Fibroblast of lung (primary cell): ENCODE measurements around the gene HERC6. TPM values are rescaled to one million over a fixed set of nuclear protein-coding genes. Genes with fewer than 3 reads are reported as not detected.

ENCODE experiments used
- DNase-seq, 2 donors: peaks; one replicate each; pipeline versions ENCODE4 v3.0.0 to v3.0.0-alpha.2; 2010; ENCODE audit warnings: low read depth in 2 of 2
- H2AFZ ChIP-seq: 2 replicates; pipeline ENCODE4 v1.5.1; 2012; ENCODE audit warnings: low read length, control low read depth, inconsistent platforms
- H3K27ac ChIP-seq: 2 replicates; pipeline ENCODE4 v1.5.1; 2011; ENCODE audit warnings: low read length, control low read depth; ENCODE audit not compliant: insufficient read depth
- H3K27me3 ChIP-seq: 2 replicates; pipeline ENCODE4 v1.5.1; 2011; ENCODE audit warnings: mild to moderate bottlenecking, low read length; ENCODE audit not compliant: control insufficient read depth, insufficient read depth
- H3K36me3 ChIP-seq: 2 replicates; pipeline ENCODE4 v1.5.1; 2011; ENCODE audit warnings: low read length; ENCODE audit not compliant: control insufficient read depth, insufficient read depth
- H3K4me1 ChIP-seq: 2 replicates; pipeline ENCODE4 v1.5.1; 2011; ENCODE audit warnings: low read length; ENCODE audit not compliant: control insufficient read depth, insufficient read depth; ENCODE audit errors: extremely low read depth
- H3K4me2 ChIP-seq: 2 replicates; pipeline ENCODE4 v1.5.1; 2011; ENCODE audit warnings: low read length, control low read depth; ENCODE audit not compliant: insufficient read depth; ENCODE audit errors: extremely low read depth
- H3K4me3 ChIP-seq, 4 experiments: fragments of 200-600 bp in 1 of 4; sonication (generic) in 1 of 4; replicated peaks in 1 of 4; 2 replicates each; pipeline ENCODE4 v1.5.1; 2011 to 2016; ENCODE audit warnings: low read length in 4 of 4, low read depth in 3 of 4, mild to moderate bottlenecking in 3 of 4, control low read depth in 2 of 4, inconsistent platforms in 1 of 4, mixed read lengths in 1 of 4; ENCODE audit not compliant: insufficient read depth in 1 of 4; ENCODE audit errors: control extremely low read depth in 1 of 4
- H3K79me2 ChIP-seq: 2 replicates; pipeline ENCODE4 v1.5.1; 2012; ENCODE audit warnings: mild to moderate bottlenecking, low read length, inconsistent platforms; ENCODE audit not compliant: control insufficient read depth, insufficient read depth
- H3K9ac ChIP-seq: 2 replicates; pipeline ENCODE4 v1.5.1; 2011; ENCODE audit warnings: mild to moderate bottlenecking, low read length, control low read depth; ENCODE audit not compliant: insufficient read depth
- H3K9me3 ChIP-seq: 2 replicates; pipeline ENCODE4 v1.5.1; 2012; ENCODE audit warnings: low read depth, low read length; ENCODE audit not compliant: control insufficient read depth, insufficient read depth
- H4K20me1 ChIP-seq: 2 replicates; pipeline ENCODE4 v1.5.1; 2011; ENCODE audit warnings: low read length; ENCODE audit not compliant: control insufficient read depth, insufficient read depth; ENCODE audit errors: extremely low read depth
- CTCF ChIP-seq, 2 donors: IDR thresholded peaks in 1 of 2; conservative IDR thresholded peaks in 1 of 2; 1 replicate in 1 of 2; 2 replicates in 1 of 2; pipeline ENCODE4 v1.5.1; 2011 to 2012; ENCODE audit warnings: low read length in 2 of 2, control low read depth in 1 of 2, inconsistent platforms in 1 of 2, low read depth in 1 of 2, mild to moderate bottlenecking in 1 of 2
- EZH2 ChIP-seq: IDR thresholded peaks from 2 replicates; pipeline ENCODE4 v1.5.1; 2012; ENCODE audit warnings: low read length, control low read depth, mild to moderate bottlenecking; ENCODE audit errors: missing control alignments
- polyA plus RNA-seq, 2 donors: library from polyadenylated mRNA; depleted of rRNA in 1 of 2; stranded (reverse) in 1 of 2; unstranded in 1 of 2; fragments of >200 nt; gene quantifications; 2 replicates each; pipeline ENCODE4 v1.2.1, GENCODE V29; 2011 to 2012; ENCODE audit warnings: missing spikeins in 1 of 2
- total RNA-seq: library from RNA; depleted of rRNA; stranded (reverse); fragments of >200 nt; gene quantifications from 2 replicates; pipeline ENCODE4 v1.2.1, GENCODE V29; 2014

The HERC6 gene
- total and polyA plus RNA-seq, 2 donors (not counting 1 experiment from before 2014, with no cell fraction given) = 6.3 to 12.9 TPM

GRCh38 chr4:88382621-88383020 lies 4.0 kb downstream of the HERC6 start:
- DNase-seq = no peak
- TF ChIP-seq CTCF (conservative IDR thresholded peaks at IDR 0.05 in 1 of 2, IDR thresholded peaks at IDR 0.05 in 1 of 2; ENCODE audit: low read depth in 1 of 2, low read length in 2 of 2) = no peak
- no peak for TF ChIP-seq EZH2

GRCh38 chr4:88390128-88390527 lies 11.5 kb downstream of the HERC6 start:
- H4K20me1 ChIP-seq = no peaks in the 10 kb centered on the region
- H3K4me3 ChIP-seq = no peak overlapping the region
- no peak for DNase-seq
- H3K27me3 ChIP-seq = no peaks in the 10 kb centered on the region
- H3K79me2 ChIP-seq = no peaks in the 10 kb centered on the region
- no peak overlapping the region for H2AFZ ChIP-seq
- TF ChIP-seq EZH2 (no peak), CTCF (conservative IDR thresholded peaks at IDR 0.05 in 1 of 2, IDR thresholded peaks at IDR 0.05 in 1 of 2; ENCODE audit: low read depth in 1 of 2, low read length in 2 of 2) (no peak)
- H3K4me1 ChIP-seq = no peaks in the 10 kb centered on the region
- no peak overlapping the region for H3K27ac ChIP-seq
- H3K36me3 ChIP-seq = no peaks in the 10 kb centered on the region
- H3K9me3 ChIP-seq = no peaks in the 10 kb centered on the region
- no peak overlapping the region for H3K4me2 ChIP-seq
- H3K9ac ChIP-seq = no peak overlapping the region

More at GRCh38 chr4:88382621-88383020, 4.0 kb downstream of the HERC6 start:
- Histone ChIP-seq H4K20me1 (no peaks in the 10 kb centered on the region), H3K4me2 (no peak overlapping the region), H3K9me3 (no peaks in the 10 kb centered on the region), H3K79me2 (no peaks in the 10 kb centered on the region), H3K27me3 (no peaks in the 10 kb centered on the region), H3K36me3 (no peaks in the 10 kb centered on the region), H3K27ac (no peak overlapping the region), H3K9ac (no peak overlapping the region), H3K4me1 (no peaks in the 10 kb centered on the region), H3K4me3 (no peak overlapping the region), H2AFZ (no peak overlapping the region)

- no peak for TF ChIP-seq CTCF (conservative IDR thresholded peaks at IDR 0.05 in 1 of 2, IDR thresholded peaks at IDR 0.05 in 1 of 2; ENCODE audit: low read depth in 1 of 2, low read length in 2 of 2)
- no peak for TF ChIP-seq EZH2
These were observed 13.1 kb downstream of the HERC6 start for GRCh38 chr4:88391703-88392102.

More at GRCh38 chr4:88391703-88392102, 13.1 kb downstream of the HERC6 start:
- H4K20me1 ChIP-seq = no peaks in the 10 kb centered on the region
- H3K4me2 ChIP-seq = no peak overlapping the region
- H3K4me3 ChIP-seq = no peak overlapping the region
- H3K27ac ChIP-seq = no peak overlapping the region
- no peaks in the 10 kb centered on the region for H3K36me3 ChIP-seq
- no peaks in the 10 kb centered on the region for H3K4me1 ChIP-seq
- DNase-seq = no peak
- H3K79me2 ChIP-seq = no peaks in the 10 kb centered on the region
- no peaks in the 10 kb centered on the region for H3K27me3 ChIP-seq
- no peak overlapping the region for H2AFZ ChIP-seq
- no peak overlapping the region for H3K9ac ChIP-seq
- no peaks in the 10 kb centered on the region for H3K9me3 ChIP-seq
